HCT116 (cell line): ENCODE results near the gene SLC35F3. TPM values are rescaled to one million over a fixed set of nuclear protein-coding genes. Genes with fewer than 3 reads are reported as not detected.

Experiments used
- ATAC-seq: fragments of 200-7000 bp; cut with Tn5 transposase; 2 replicates; pipeline ENCODE4 v1.9.1; 2020; ENCODE audit warnings: mild to moderate bottlenecking, moderate library complexity
- BruUV-seq: library from RNA; stranded (reverse); fragments of 400-500 nt; replicated peaks from 2 replicates; lab custom pipeline; 2021; lab: Mats Ljungman, UMichigan
- CTCF ChIA-PET: fragments of 300-600 bp; sonication (Branson Sonifier 250); formaldehyde crosslinking; loops from one replicate; lab custom pipeline; 2021; ENCODE audit warnings: antibody characterized with exemption; lab: Charles Lee
- POLR2A ChIA-PET: fragments of 300-600, 350-600 bp; sonication (Branson Sonifier 250); formaldehyde crosslinking; loops from one replicate; lab custom pipeline; 2021; ENCODE audit warnings: antibody characterized with exemption; lab: Charles Lee
- RAD21 ChIA-PET, 2 experiments: fragments of 300-600 bp; sonication (Branson Sonifier 250); formaldehyde crosslinking; loops; one replicate each; lab custom pipeline; 2023; ENCODE audit warnings: low total read pairs in 2 of 2; ENCODE audit not compliant: uncharacterized antibody in 2 of 2, unreplicated experiment in 2 of 2, low non-redundant PET in 1 of 2; lab: Charles Lee
- DNase-seq: peaks from one replicate; pipeline ENCODE4 v3.0.0-alpha.2; 2010; ENCODE audit warnings: low read depth, low spot score
- H2AFZ ChIP-seq: fragments of 200-600 bp; shearing (Covaris generic), sonication (generic); 2 replicates; pipeline ENCODE4 v1.6.1; 2017; ENCODE audit warnings: low read depth, mixed run types, mixed read lengths, antibody characterized with exemption, low read length; ENCODE audit not compliant: poor library complexity, severe bottlenecking
- H3K27ac ChIP-seq: 2 replicates; pipeline ENCODE4 v1.5.1; 2012; ENCODE audit warnings: low read depth, low read length
- H3K27me3 ChIP-seq: fragments of 200-600 bp; sonication (generic); 2 replicates; pipeline ENCODE4 v1.6.1; 2016; ENCODE audit warnings: mixed run types, low read length, mixed read lengths; ENCODE audit not compliant: insufficient read depth
- H3K36me3 ChIP-seq, 2 experiments: fragments of 200-500 bp in 1 of 2; fragments of 200-600 bp in 1 of 2; sonication (Bioruptor generic) in 1 of 2; sonication (generic) in 1 of 2; 2 replicates each; pipeline versions ENCODE4 v1.5.1 to v1.6.1; 2014 to 2016; ENCODE audit warnings: low read length in 2 of 2, inconsistent platforms in 1 of 2, mixed read lengths in 1 of 2, mixed run types in 1 of 2; ENCODE audit not compliant: insufficient read depth in 2 of 2, control insufficient read depth in 1 of 2
- H3K4me1 ChIP-seq, 2 experiments: fragments of 200-600 bp in 1 of 2; sonication (generic) in 1 of 2; 2 replicates each; pipeline versions ENCODE4 v1.5.1 to v1.6.1; 2012 to 2017; ENCODE audit warnings: low read length in 2 of 2, inconsistent platforms in 1 of 2, mild to moderate bottlenecking in 1 of 2, mixed read lengths in 1 of 2, mixed run types in 1 of 2, moderate library complexity in 1 of 2; ENCODE audit not compliant: insufficient read depth in 2 of 2, control insufficient read depth in 1 of 2
- H3K4me2 ChIP-seq: fragments of 200-600 bp; sonication (generic); 2 replicates; pipeline ENCODE4 v1.6.1; 2017; ENCODE audit warnings: mixed run types, low read length, mixed read lengths
- H3K4me3 ChIP-seq, 2 experiments: fragments of 200-600 bp in 1 of 2; sonication (generic) in 1 of 2; replicated peaks in 1 of 2; 2 replicates each; pipeline ENCODE4 v1.5.1; 2011 to 2016; ENCODE audit warnings: low read length in 2 of 2, control low read depth in 1 of 2, low read depth in 1 of 2, mild to moderate bottlenecking in 1 of 2, mixed read lengths in 1 of 2, mixed run types in 1 of 2
- H3K79me2 ChIP-seq: fragments of 200-600 bp; sonication (generic); 2 replicates; pipeline ENCODE4 v1.6.1; 2017; ENCODE audit warnings: mild to moderate bottlenecking, mixed run types, low read length, moderate library complexity, mixed read lengths; ENCODE audit not compliant: insufficient read depth
- H3K9ac ChIP-seq: fragments of 200-600 bp; sonication (generic); 2 replicates; pipeline ENCODE4 v1.6.1; 2016; ENCODE audit warnings: low read length, mixed read lengths
- H3K9me2 ChIP-seq: fragments of 200-600 bp; sonication (generic), shearing (Covaris generic); 2 replicates; pipeline ENCODE4 v1.6.1; 2017; ENCODE audit warnings: mixed run types, mild to moderate bottlenecking, moderate library complexity; ENCODE audit not compliant: insufficient read depth
- H3K9me3 ChIP-seq, 2 experiments: fragments of 200-500 bp in 1 of 2; fragments of 200-600 bp in 1 of 2; sonication (Bioruptor generic) in 1 of 2; sonication (generic) in 1 of 2; 2 replicates each; pipeline ENCODE4 v1.6.1; 2014 to 2017; ENCODE audit warnings: low read length in 2 of 2, mixed read lengths in 2 of 2, inconsistent platforms in 1 of 2, low read depth in 1 of 2, mild to moderate bottlenecking in 1 of 2, mixed run types in 1 of 2, moderate library complexity in 1 of 2; ENCODE audit not compliant: control insufficient read depth in 1 of 2, insufficient read depth in 1 of 2
- H4K20me1 ChIP-seq: fragments of 200-600 bp; sonication (generic), shearing (Covaris generic); 2 replicates; pipeline ENCODE4 v1.6.1; 2017; ENCODE audit warnings: mixed run types, mild to moderate bottlenecking, moderate library complexity; ENCODE audit not compliant: insufficient read depth
- ATF3 ChIP-seq: IDR thresholded peaks from 2 replicates; pipeline ENCODE4 v1.6.1; 2012
- CTCF ChIP-seq, 3 experiments: fragments of 200-600 bp in 1 of 3; sonication (generic) in 1 of 3; IDR thresholded peaks in 2 of 3; conservative IDR thresholded peaks in 1 of 3; 2 replicates each; pipeline ENCODE4 v1.5.1; 2012 to 2017; ENCODE audit warnings: low read depth in 2 of 3, low read length in 2 of 3, antibody characterized with exemption in 1 of 3, borderline replicate concordance in 1 of 3, control low read depth in 1 of 3, mild to moderate bottlenecking in 1 of 3, mixed read lengths in 1 of 3, mixed run types in 1 of 3, moderate library complexity in 1 of 3; ENCODE audit not compliant: insufficient read depth in 1 of 3
- RAD21 ChIP-seq: IDR thresholded peaks from 2 replicates; pipeline ENCODE4 v1.6.1; 2012; ENCODE audit warnings: low read depth, mild to moderate bottlenecking
- SIN3A ChIP-seq: IDR thresholded peaks from 2 replicates; pipeline ENCODE4 v1.6.1; 2012; ENCODE audit warnings: low read depth
- ZNF274 ChIP-seq: fragments of 200-500 bp; sonication (Bioruptor generic); IDR thresholded peaks from 2 replicates; pipeline ENCODE4 v1.6.1; 2014; ENCODE audit warnings: mild to moderate bottlenecking, low read depth, low read length, inconsistent platforms
- intact Hi-C: fragments of 100-400 bp; cut with micrococcal nuclease; formaldehyde crosslinking; loops from 2 replicates; pipeline ENCODE4 v1.10.0; 2022
- total RNA-seq: library from RNA; stranded (reverse); gene quantifications from one replicate; pipeline ENCODE4 v1.2.1, GENCODE V29; 2021; ENCODE audit not compliant: unreplicated experiment

Gene SLC35F3
- total RNA-seq, 1 experiment from 2014 or later, result 6.4 TPM

GRCh38 chr1:234212764-234213657 lies 308.5 kb downstream of the SLC35F3 start:
- no peak overlapping the region for H3K4me2 ChIP-seq
- no peak overlapping the region for H2AFZ ChIP-seq
- ChIA-PET CTCF (interaction anchor here (0.9 to 1.3 kb wide), 4 partner anchors 8 to 97 kb away, joined by 3 to 7 read pairs (median 5); no protein-coding TSS in a partner anchor), POLR2A (no interaction called here), RAD21 (no interaction called here)
- H3K4me1 ChIP-seq, result no peaks in the 10 kb centered on the region; a peak in 1 of 4 replicates
- no peak overlapping the region for H3K27ac ChIP-seq
- H3K9me2 ChIP-seq, result no peaks in the 10 kb centered on the region
- H3K36me3 ChIP-seq, result no peaks in the 10 kb centered on the region
- BruUV-seq, result no TSS peak
- no peaks in the 10 kb centered on the region for H4K20me1 ChIP-seq
- DNase-seq (no peak), ATAC-seq (peak; percentile 95)
- H3K79me2 ChIP-seq, result no peaks in the 10 kb centered on the region
- intact Hi-C loops, result loop anchor here (2.0 kb wide), 1 partner anchor 58 kb away; no protein-coding TSS in a partner anchor
- no peaks in the 10 kb centered on the region for H3K9me3 ChIP-seq
- TF ChIP-seq ATF3 (no peak), CTCF (IDR thresholded peaks at IDR 0.05 in 2 of 3, conservative IDR thresholded peaks at IDR 0.05 in 1 of 3; ENCODE audit: borderline replicate concordance in 1 of 3, insufficient read depth in 1 of 3, low read depth in 2 of 3, low read length in 2 of 3) (peak; percentile 47 to 65 (median 62); a peak in 5 of 6 replicates), ZNF274 (no peak), SIN3A (no peak), RAD21 (peak; percentile 48)
- no peak overlapping the region for H3K4me3 ChIP-seq
- no peaks in the 10 kb centered on the region for H3K27me3 ChIP-seq
- H3K9ac ChIP-seq, result no peak overlapping the region
